KOPT-K1 (cell line): ENCODE results near the gene FAM111B.
A peak's percentile ranks its signal among the peaks of the same experiment; 100 is the strongest.
"Not testable (repeated sequence)": the region's sequence is repeated elsewhere in the genome, so short reads cannot be mapped to it uniquely, and the experiment has no call there.

Source experiments
- H3K27ac ChIP-seq: fragments of 200-600 bp; sonication (generic); 2 replicates; pipeline ENCODE4 v1.5.1; 2016; ENCODE audit warnings: antibody characterized with exemption, mild to moderate bottlenecking, low read depth, low read length; ENCODE audit not compliant: poor library complexity, severe bottlenecking
- H3K36me3 ChIP-seq: fragments of 200-600 bp; sonication (generic); 2 replicates; pipeline ENCODE4 v1.5.1; 2017; ENCODE audit warnings: antibody characterized with exemption, mild to moderate bottlenecking, low read length, moderate library complexity; ENCODE audit not compliant: insufficient read depth
- H3K9me3 ChIP-seq: fragments of 200-600 bp; sonication (generic); 2 replicates; pipeline ENCODE4 v1.5.1; 2017; ENCODE audit warnings: antibody characterized with exemption, low read length, mild to moderate bottlenecking; ENCODE audit not compliant: insufficient read depth, poor library complexity, severe bottlenecking

FAM111B gene

DNA sequence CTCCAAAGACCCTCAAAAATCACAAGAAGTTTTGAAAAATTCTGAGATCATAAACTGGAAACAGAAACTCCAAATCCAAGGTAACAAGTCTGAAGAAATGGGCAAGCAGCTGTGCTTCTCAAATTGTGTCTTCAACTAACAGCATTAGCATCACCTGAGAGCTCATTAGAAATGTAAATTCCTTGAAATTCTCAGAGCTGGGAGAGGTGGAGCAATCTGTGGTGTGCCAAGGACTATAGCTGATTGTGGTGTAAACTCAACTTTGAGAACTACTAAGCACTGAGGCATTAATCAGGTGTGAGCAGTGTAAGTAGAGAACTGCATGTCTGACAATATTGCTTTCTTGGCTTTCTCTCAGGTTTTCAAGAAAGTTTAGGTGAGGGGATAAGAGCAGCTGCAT is 13.5 kb upstream of the FAM111B start:
- not testable (repeated sequence) for H3K27ac ChIP-seq, H3K36me3 ChIP-seq, H3K9me3 ChIP-seq

DNA sequence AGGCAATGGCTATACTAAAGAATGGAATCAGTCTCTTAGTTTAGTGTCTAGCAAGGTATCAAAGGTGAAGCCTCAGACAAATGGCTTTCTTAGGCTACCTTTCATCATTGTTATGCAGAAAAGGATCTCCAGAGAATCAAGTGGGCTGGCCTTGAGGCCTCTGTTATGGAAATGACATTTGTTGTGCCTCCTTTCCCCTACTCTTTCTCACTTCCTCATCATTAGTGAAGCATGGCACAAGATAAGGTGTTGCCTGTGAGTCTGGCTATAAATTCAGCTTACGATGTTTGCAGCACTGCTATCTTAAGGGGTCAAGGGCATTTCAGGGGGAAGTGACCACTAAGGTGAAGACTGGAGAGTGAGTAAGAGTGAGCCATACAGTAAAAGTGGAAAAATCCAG is 11.8 kb upstream of the FAM111B start:
- not testable (repeated sequence) for H3K9me3 ChIP-seq, H3K36me3 ChIP-seq, H3K27ac ChIP-seq

DNA sequence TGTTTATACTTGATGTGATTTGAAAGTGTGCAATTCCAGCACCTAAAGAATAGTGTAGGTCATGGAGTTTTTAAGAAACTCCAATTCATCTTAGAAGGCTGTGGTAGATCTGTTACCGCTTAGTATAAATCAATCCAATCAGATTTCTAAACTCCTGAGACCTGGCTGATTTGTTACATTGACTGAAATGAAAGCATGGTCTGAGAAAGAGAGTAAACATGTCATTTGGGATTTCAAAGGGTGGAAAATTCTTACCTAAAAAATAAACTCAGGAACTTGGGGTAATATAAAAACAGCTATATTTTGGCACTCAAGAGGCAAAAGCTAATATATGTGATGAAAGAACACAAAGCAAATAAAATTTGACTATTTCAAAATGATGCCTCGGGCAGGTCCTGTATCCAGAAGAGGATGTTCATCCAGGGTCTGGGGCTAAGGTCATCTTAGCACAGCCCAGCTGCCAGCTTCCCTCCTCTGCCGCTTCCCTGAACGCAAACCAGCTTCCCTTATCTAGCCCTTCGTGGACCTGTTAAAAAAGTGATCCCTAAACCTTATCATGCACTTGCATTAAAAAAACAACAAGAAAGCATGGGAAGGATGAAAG is 11.0 kb upstream of the FAM111B start:
- H3K36me3 ChIP-seq, H3K27ac ChIP-seq, H3K9me3 ChIP-seq: not testable (repeated sequence)

DNA sequence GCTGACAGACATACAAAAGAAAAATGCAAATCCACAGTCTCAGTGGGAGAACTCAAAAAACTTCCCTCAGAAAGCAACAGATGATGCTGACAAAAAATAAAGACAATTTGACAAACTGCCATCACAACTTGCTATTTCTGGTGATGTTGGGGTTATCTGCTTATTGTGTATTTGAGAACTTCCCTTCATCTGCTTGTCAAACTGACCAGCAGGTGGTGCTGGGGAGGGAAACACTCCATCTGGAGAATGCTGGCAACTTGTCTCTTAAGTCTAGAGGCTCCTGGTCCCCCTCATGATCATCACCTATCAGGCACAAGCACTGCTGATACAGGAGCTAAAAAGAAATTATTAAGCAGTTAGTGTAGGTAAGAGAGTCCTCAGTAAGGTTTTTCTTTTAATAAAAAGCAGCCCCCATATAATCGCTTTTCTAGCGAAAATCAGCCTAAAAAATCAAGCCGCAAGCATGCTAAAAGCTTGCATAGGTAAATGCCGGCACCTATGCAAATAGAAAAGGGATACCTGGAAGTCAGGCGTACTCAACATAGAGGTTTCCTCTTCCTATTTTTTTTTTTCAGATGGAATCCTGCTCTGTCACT is 9.8 kb upstream of the FAM111B start:
- Histone ChIP-seq H3K27ac (no peak overlapping the region), H3K36me3 (no peaks in the 10 kb centered on the region), H3K9me3 (no peaks in the 10 kb centered on the region)

DNA sequence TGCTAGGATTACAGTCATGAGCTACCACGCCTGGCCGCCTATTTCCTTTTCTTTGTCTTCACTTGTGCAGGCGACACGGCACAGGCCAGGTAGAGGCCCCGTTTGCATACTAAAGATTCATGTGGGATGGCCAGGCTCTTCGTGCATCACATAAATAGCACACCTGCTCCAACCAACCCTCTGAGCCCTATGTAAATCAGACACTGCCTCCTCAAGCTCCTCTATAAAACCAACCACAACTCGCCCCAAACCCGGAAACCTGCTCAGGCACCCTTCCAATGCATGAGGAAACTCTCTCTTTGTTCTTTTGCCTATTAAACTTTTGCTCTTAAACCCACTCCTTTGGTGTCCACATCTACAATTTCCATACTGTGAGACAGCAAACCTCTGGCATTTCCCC is 9.1 kb upstream of the FAM111B start:
- not testable (repeated sequence) for H3K9me3 ChIP-seq, H3K27ac ChIP-seq, H3K36me3 ChIP-seq

DNA sequence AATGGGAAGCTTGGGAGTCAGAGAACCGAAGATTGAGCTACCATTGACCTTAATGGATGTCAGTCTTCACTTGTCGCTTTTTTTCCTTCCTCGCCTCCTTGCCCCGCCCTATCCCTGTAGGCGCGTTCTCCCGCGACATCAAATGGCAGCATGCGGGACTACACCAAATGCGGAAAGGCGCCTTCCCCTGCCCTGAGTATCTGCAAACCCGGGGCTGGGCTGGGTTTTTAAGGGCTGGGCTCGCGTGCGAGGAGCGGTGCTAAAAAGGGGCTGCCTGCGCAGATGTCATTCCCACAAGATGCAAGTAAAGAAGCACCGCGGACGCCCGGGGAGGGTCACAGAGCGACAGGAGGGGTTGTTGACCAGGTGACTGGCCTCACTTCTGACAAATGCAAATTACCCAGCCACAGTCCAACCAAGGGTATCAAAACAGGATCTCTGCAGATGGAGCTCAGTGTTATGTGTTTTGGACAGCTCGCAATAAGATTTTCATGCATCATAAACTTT is 4.7 kb upstream of the FAM111B start:
- Histone ChIP-seq H3K9me3 (no peaks in the 10 kb centered on the region), H3K27ac (no peak overlapping the region), H3K36me3 (no peaks in the 10 kb centered on the region)

DNA sequence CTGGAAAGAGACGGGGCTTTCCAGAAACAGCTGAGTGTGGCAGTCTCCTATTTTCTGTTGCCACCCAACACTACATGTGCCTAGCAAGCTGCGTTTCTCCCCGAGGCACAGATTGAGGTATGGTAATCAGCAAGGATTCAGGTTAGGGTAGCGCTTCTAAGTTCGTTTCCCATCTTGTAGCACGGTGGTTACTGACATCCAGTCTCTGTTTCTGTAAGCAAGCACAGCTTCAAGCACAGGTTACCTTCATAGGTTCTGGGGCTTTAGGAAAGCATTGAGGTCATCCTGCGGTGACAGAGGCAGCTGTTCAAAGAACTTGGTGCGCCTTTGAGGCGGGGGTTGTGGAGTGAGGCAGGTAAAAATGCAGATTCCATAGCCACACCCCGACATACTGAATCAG is 684 bp downstream of the FAM111B start:
- not testable (repeated sequence) for H3K9me3 ChIP-seq
- Histone ChIP-seq H3K36me3 (peaks cover 31% of the 10 kb centered on the region), H3K27ac (peak overlapping the region; percentile 54)

DNA sequence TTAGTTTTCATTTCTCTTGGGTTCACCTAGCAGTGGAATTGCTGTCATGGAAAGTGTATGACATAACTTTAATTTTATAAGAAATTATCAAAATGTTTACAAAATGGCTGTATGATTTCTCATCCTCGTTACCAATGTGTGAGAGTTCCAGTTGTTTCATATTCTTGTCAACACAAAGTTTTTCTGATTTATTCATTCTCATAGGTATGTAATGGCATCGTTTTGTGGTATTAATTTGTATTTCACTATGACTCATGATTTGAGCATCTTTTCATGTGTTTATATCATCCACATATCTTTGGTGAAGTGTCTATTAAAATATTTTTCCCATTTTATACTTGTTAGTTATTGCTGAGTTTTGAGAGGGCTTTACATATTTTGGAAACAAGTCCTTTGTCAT is 5.5 kb downstream of the FAM111B start:
- Histone ChIP-seq H3K36me3 (peaks cover 76% of the 10 kb centered on the region), H3K9me3 (peaks cover 29% of the 10 kb centered on the region)

DNA sequence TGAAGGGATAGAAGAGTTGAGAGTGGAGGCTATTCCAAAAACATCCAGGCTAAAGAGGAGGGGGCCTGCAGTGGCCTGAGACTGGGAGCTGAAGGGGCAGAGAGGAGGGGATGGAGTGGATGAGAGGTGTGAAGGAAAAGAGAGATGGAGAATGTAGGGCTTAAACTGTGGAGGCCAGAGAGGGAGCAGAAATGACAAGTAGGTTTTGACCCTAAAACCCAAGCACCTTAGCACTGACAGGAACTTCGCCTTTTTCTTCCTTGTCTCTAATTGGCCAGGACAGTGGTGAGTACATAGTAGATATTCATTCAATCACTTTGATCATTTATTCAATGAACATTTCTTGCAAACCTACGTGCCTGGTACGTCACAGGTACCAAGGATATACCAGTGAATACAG is 7.3 kb downstream of the FAM111B start:
- Histone ChIP-seq H3K9me3 (peaks cover 47% of the 10 kb centered on the region), H3K36me3 (peaks cover 88% of the 10 kb centered on the region)

More for the DNA sequence above, 5.5 kb downstream of the FAM111B start:
- no peak overlapping the region for H3K27ac ChIP-seq

DNA sequence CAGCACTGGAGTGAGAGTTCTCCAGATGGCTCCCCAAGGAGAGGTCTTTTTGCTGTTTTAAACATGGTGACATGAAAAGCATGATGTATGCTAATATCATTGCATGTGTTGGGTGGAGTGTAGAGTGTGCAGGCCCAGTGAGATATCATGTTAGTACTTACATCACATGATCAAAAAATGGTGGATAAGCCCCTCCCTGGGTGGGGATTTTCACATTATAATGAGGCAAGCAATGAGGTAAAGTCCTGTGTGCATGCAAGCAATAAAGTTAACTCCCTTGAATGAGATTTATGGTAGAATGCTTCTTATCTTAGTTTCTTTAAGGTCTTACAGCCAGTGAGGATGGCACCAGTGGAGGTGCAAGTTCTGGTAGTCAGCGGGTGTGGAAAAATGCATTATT is 8.5 kb downstream of the FAM111B start:
- H3K27ac ChIP-seq: no peak overlapping the region
- H3K36me3 ChIP-seq: peaks cover 84% of the 10 kb centered on the region
- H3K9me3 ChIP-seq: peaks cover 56% of the 10 kb centered on the region

More for the DNA sequence above, 7.3 kb downstream of the FAM111B start:
- no peak overlapping the region for H3K27ac ChIP-seq

DNA sequence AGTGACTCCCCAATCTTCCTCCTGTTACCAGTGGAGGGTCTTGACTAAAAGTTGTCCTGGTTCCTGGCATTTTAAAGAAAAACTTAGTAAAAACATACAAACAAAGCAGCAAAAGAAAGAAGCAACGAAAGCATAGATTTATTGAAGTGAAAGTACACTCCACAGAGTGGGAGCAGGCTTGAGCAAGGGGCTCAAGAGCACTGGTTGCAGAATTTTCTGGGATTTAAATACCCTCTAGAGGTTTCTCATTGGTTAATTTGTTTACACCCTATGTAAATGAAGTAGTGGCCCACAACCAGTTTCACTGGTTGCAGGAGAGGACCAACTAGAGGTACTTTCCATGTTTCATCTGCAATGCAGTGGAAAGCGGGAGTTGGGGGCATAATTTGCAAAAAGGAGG is 10.7 kb downstream of the FAM111B start:
- Histone ChIP-seq H3K36me3 (peaks cover 82% of the 10 kb centered on the region), H3K27ac (no peak overlapping the region), H3K9me3 (peaks cover 59% of the 10 kb centered on the region)

DNA sequence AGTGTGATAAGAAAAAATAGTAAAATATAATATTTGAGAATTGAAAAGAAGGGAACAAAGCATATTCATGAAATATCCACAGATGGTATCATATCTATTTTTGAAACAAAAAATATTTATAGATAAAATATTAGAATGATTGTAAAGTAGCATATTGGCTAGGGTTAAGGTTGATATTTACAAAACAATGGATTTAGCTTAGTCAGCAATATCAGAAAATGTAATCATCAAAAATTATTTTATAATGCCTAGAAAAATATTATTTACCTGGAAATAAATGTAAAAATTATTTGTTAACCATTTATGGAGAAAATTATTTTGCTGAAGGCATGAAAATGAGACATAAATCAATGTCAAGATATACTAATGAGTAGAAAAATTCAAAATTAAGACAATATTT is 12.8 kb downstream of the FAM111B start:
- Histone ChIP-seq H3K36me3 (peaks cover 81% of the 10 kb centered on the region), H3K27ac (no peak overlapping the region), H3K9me3 (peaks cover 73% of the 10 kb centered on the region)

DNA sequence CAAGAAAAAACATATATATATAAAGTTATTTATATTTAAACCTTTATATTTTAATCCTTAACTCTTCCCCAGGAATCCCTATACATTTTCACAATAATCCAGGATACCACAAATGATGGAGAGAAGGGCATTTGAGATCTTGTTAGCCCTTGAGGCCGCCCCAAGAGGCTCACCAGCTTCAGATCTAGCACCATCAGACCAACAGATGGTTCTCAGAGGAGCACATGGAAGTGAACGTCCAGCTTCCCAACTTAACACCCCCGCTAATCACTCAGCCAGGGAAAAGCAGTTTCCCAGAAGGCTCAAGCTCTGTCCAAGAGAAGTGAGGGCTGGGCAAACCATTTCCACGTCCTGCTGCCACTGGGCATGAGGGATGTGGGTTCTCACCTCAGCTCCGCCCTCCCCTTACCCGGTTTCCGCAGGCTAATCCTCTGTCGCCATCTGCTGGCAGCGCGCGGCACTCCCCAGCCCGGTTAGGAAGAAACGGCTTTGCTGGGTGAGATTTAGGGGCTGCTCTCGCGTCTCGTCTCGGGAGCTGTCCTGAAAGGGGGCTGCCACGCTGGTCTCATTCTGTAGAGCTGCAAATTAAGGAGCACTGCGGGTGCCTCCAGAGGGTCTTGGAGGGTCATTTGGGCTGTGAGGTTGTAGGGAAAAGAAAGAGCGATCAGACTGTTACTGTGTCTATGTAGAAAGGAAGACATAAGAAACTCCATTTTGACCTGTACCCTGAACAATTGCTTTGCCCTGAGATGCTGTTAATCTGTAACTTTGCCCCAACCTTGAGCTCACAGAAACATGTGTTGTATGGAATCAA is 28.8 kb downstream of the FAM111B start:
- Histone ChIP-seq H3K36me3 (peaks cover 59% of the 10 kb centered on the region), H3K27ac (peak overlapping the region; percentile 37), H3K9me3 (peaks cover 26% of the 10 kb centered on the region)

DNA sequence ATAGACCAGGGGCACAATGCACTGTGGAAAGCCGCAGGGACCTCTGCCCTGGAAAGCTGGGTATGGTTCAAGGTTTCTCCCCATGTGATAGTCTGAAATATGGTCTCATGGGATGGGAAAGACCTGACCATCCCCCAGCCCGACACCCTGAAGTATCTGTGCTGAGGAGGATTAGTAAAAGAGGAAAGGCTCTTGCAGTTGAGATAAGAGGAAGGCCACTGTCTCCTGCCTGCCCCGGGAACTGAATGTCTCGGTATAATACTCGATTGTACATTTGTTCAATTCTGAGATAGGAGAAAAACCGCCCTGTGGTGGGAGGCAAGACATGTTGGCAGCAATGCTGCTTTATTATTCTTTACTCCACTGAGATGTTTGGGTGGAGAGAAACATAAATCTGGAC is 29.5 kb downstream of the FAM111B start:
- not testable (repeated sequence) for H3K27ac ChIP-seq
- peaks cover 19% of the 10 kb centered on the region for H3K9me3 ChIP-seq
- peaks cover 52% of the 10 kb centered on the region for H3K36me3 ChIP-seq

DNA sequence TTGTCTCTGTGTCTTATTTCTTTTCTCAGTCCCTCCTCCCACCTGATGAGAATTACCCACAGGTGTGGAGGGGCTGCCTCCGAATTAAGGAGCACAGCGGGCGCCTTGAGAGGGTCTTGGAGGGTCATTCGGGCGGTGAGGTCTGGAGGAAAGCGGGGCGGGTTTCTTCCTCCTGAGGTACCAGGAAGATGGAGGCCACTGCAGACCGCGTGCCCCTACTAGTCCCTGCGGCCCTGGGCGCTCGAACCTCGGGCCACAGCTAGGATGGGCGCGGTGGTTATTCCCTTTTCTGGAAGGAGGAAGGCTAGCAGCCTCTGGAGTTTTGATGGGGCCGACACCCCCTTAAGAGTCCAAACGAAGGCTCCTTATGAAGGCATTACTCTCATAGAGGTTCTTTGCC is 30.2 kb downstream of the FAM111B start:
- Histone ChIP-seq H3K36me3 (peaks cover 46% of the 10 kb centered on the region), H3K9me3 (peaks cover 12% of the 10 kb centered on the region), H3K27ac (no peak overlapping the region)
